Measurements from ENCODE around the gene CTSV. TPM values are rescaled to one million over a fixed set of nuclear protein-coding genes. Genes with fewer than 3 reads are reported as not detected.
"Not testable (repeated sequence)": the region's sequence is repeated elsewhere in the genome, so short reads cannot be mapped to it uniquely, and the experiment has no call there.

CTSV gene
- total RNA-seq, 1 experiment from 2014 or later: 10.2 TPM

DNA sequence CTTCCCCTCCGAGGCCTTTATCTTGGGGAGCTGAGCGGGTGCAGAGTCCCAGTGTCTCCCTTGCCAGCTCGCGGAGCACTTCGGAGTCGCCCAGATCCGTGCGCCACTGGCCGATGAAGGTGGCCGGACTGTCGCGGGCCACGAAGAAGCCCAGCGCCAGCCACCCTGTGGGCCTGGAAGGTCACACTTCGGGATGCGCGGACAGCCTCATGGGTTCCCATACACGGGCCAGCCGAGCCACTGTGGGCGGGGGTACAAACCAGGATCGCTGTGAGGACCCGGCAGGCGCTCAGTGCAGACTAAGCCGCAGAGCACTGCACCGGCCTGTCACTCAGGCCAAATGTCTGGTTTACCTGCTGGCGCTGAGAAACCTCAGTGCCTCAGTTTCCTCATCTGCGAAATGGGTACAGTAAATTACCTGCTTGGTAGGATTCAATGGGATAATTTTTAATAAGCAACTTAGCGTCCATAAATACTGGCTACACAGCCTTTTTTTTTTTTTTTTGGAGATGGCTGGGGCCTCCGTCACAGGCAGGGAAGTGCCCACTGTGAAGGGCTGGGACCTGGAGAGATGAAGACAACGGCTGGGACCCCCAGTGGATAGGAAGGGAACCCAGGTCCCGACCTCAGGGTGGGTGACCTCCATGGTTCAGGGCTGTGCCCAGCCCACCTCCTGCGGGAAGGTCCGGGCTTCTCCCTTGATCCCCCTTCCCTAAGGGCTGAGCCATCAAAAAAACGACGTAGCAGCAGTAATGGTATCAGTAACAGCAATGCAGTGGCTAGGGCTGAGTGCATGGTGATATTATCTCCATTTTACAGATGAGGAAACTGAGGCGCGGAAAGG is 38.7 kb upstream of the CTSV start:
- H3K27me3 ChIP-seq (replicated peaks; ENCODE audit: insufficient read depth, low read depth, low read length, poor library complexity): peaks cover 5% of the 10 kb centered on the region
- intact Hi-C loops (cut with micrococcal nuclease; ENCODE audit: unreplicated experiment): no loop called here
- no peak for DNase-seq (ENCODE audit: low spot score)
- no peak overlapping the region for H3K4me3 ChIP-seq (ENCODE audit: low read depth, low read length, poor library complexity, severe bottlenecking)
- H3K4me1 ChIP-seq (ENCODE audit: insufficient read depth, low read length, poor library complexity, severe bottlenecking): no peaks in the 10 kb centered on the region
- H3K36me3 ChIP-seq (ENCODE audit: insufficient read depth, low read length, poor library complexity, severe bottlenecking): no peaks in the 10 kb centered on the region
- CTCF ChIA-PET: no interaction called here
- H3K27ac ChIP-seq (ENCODE audit: low read depth, low read length, poor library complexity, severe bottlenecking): no peak overlapping the region
- TF ChIP-seq EZH2 (IDR thresholded peaks at IDR 0.05; ENCODE audit: borderline replicate concordance, low read depth, low read length, poor library complexity, severe bottlenecking): no peak
- TF ChIP-seq, protein P1, sequence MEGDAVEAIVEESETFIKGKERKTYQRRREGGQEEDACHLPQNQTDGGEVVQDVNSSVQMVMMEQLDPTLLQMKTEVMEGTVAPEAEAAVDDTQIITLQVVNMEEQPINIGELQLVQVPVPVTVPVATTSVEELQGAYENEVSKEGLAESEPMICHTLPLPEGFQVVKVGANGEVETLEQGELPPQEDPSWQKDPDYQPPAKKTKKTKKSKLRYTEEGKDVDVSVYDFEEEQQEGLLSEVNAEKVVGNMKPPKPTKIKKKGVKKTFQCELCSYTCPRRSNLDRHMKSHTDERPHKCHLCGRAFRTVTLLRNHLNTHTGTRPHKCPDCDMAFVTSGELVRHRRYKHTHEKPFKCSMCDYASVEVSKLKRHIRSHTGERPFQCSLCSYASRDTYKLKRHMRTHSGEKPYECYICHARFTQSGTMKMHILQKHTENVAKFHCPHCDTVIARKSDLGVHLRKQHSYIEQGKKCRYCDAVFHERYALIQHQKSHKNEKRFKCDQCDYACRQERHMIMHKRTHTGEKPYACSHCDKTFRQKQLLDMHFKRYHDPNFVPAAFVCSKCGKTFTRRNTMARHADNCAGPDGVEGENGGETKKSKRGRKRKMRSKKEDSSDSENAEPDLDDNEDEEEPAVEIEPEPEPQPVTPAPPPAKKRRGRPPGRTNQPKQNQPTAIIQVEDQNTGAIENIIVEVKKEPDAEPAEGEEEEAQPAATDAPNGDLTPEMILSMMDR (conservative IDR thresholded peaks at IDR 0.05; ENCODE audit: low read depth, low read length): no peak
- no TSS peak for BruUV-seq (replicated peaks)
- POLR2A ChIA-PET (ENCODE audit: low non-redundant PET): no interaction called here
- H3K9me3 ChIP-seq (ENCODE audit: low read depth, low read length, poor library complexity, severe bottlenecking): no peaks in the 10 kb centered on the region

- H3K27ac ChIP-seq (ENCODE audit: low read depth, low read length, poor library complexity, severe bottlenecking); H3K4me1 ChIP-seq (ENCODE audit: insufficient read depth, low read length, poor library complexity, severe bottlenecking); BruUV-seq (replicated peaks); H3K36me3 ChIP-seq (ENCODE audit: insufficient read depth, low read length, poor library complexity, severe bottlenecking); CTCF ChIA-PET; DNase-seq (ENCODE audit: low spot score); H3K27me3 ChIP-seq (replicated peaks; ENCODE audit: insufficient read depth, low read depth, low read length, poor library complexity); H3K4me3 ChIP-seq (ENCODE audit: low read depth, low read length, poor library complexity, severe bottlenecking); POLR2A ChIA-PET (ENCODE audit: low non-redundant PET); intact Hi-C loops (cut with micrococcal nuclease; ENCODE audit: unreplicated experiment); H3K9me3 ChIP-seq (ENCODE audit: low read depth, low read length, poor library complexity, severe bottlenecking): not testable (repeated sequence)
These were observed 37.9 kb upstream of the CTSV start for GRCh38 chr9:97076731-97077451.

- Histone ChIP-seq H3K4me3 (ENCODE audit: low read depth, low read length, poor library complexity, severe bottlenecking) (no peak overlapping the region), H3K9me3 (ENCODE audit: low read depth, low read length, poor library complexity, severe bottlenecking) (no peaks in the 10 kb centered on the region), H3K36me3 (ENCODE audit: insufficient read depth, low read length, poor library complexity, severe bottlenecking) (no peaks in the 10 kb centered on the region), H3K27ac (ENCODE audit: low read depth, low read length, poor library complexity, severe bottlenecking) (no peak overlapping the region), H3K27me3 (replicated peaks; ENCODE audit: insufficient read depth, low read depth, low read length, poor library complexity) (peaks cover 5% of the 10 kb centered on the region), H3K4me1 (ENCODE audit: insufficient read depth, low read length, poor library complexity, severe bottlenecking) (no peaks in the 10 kb centered on the region)
- intact Hi-C loops (cut with micrococcal nuclease; ENCODE audit: unreplicated experiment): no loop called here
- no TSS peak for BruUV-seq (replicated peaks)
- ChIA-PET POLR2A (ENCODE audit: low non-redundant PET) (interaction anchor here (0.6 kb wide), 1 partner anchor 77 kb away, joined by 3 read pairs; no protein-coding TSS in a partner anchor), CTCF (no interaction called here)
- TF ChIP-seq EZH2 (IDR thresholded peaks at IDR 0.05; ENCODE audit: borderline replicate concordance, low read depth, low read length, poor library complexity, severe bottlenecking): no peak
- TF ChIP-seq, protein P1 (conservative IDR thresholded peaks at IDR 0.05; ENCODE audit: low read depth, low read length): no peak
- DNase-seq (ENCODE audit: low spot score): no peak
These were observed 37.3 kb upstream of the CTSV start for GRCh38 chr9:97076238-97076637.

All from A673 (cell line).